ENCODE results near the gene SIT1.

- TF ChIP-seq CTCF (IDR thresholded peaks at IDR 0.05) (no peak), POLR2A (IDR thresholded peaks at IDR 0.05) (no peak)
Measured at GRCh38 chr9:35650341-35651158, at the start of gene SIT1.
